Endothelial cell of umbilical vein (primary cell): ENCODE results near the gene LRRC61. TPM values are rescaled to one million over a fixed set of nuclear protein-coding genes. Genes with fewer than 3 reads are reported as not detected.

Source experiments
- BruUV-seq: library from RNA; stranded (reverse); fragments of 400-500 nt; replicated peaks from 2 replicates; lab custom pipeline; 2021; lab: Mats Ljungman, UMichigan
- CTCF ChIA-PET: fragments of 300-600, 350-600 bp; sonication (Branson Sonifier 250); formaldehyde crosslinking; loops from one replicate; lab custom pipeline; 2021; ENCODE audit warnings: antibody characterized with exemption, inconsistent platforms; lab: Charles Lee
- POLR2A ChIA-PET: fragments of 300-600, 350-600 bp; sonication (Branson Sonifier 250); formaldehyde crosslinking; loops from one replicate; lab custom pipeline; 2021; ENCODE audit warnings: antibody characterized with exemption, inconsistent platforms; lab: Charles Lee
- DNase-seq: peaks from one replicate; pipeline ENCODE4 v3.0.0-alpha.2; 2011; ENCODE audit warnings: low read depth, low spot score
- FAIRE-seq: peaks from 2 replicates; lab custom pipeline; 2011; peaks lifted over from hg19 to GRCh38; lab: Jason Lieb, UNC
- H2AFZ ChIP-seq: 2 replicates; pipeline ENCODE4 v1.6.0; 2012; ENCODE audit warnings: low read depth, low read length, control low read depth, inconsistent platforms
- H3K27ac ChIP-seq: 2 replicates; pipeline ENCODE4 v1.5.1; 2011; ENCODE audit warnings: low read depth, mild to moderate bottlenecking, control low read depth, low read length, moderate library complexity; ENCODE audit not compliant: insufficient read depth
- H3K27me3 ChIP-seq, 2 experiments: 2 replicates each; pipeline versions ENCODE4 v1.6.0 to v1.6.1; 2011; ENCODE audit warnings: low read length in 2 of 2, mixed read lengths in 1 of 2; ENCODE audit not compliant: control insufficient read depth in 2 of 2, insufficient read depth in 2 of 2
- H3K36me3 ChIP-seq, 2 experiments: 2 replicates in 1 of 2; 3 replicates in 1 of 2; pipeline ENCODE4 v1.5.1; 2011; ENCODE audit warnings: low read length in 2 of 2, mild to moderate bottlenecking in 1 of 2, moderate library complexity in 1 of 2; ENCODE audit not compliant: control insufficient read depth in 2 of 2, insufficient read depth in 2 of 2; ENCODE audit errors: extremely low read depth in 1 of 2
- H3K4me1 ChIP-seq: 3 replicates; pipeline ENCODE4 v1.5.1; 2011; ENCODE audit warnings: mild to moderate bottlenecking, low read length; ENCODE audit not compliant: control insufficient read depth, insufficient read depth; ENCODE audit errors: extremely low read depth
- H3K4me2 ChIP-seq: 2 replicates; pipeline ENCODE4 v1.6.1; 2011; ENCODE audit warnings: low read length, control low read depth, mixed read lengths; ENCODE audit not compliant: insufficient read depth
- H3K4me3 ChIP-seq, 3 experiments: fragments of 200-600 bp in 1 of 3; sonication (generic), shearing (Covaris generic) in 1 of 3; replicated peaks in 1 of 3; 2 replicates each; pipeline ENCODE4 v1.5.1; 2011 to 2016; ENCODE audit warnings: control low read depth in 3 of 3, low read length in 3 of 3, mild to moderate bottlenecking in 2 of 3, inconsistent platforms in 1 of 3, low read depth in 1 of 3, moderate library complexity in 1 of 3; ENCODE audit not compliant: insufficient read depth in 1 of 3
- H3K79me2 ChIP-seq: 2 replicates; pipeline ENCODE4 v1.6.0; 2012; ENCODE audit warnings: low read length, inconsistent platforms; ENCODE audit not compliant: control insufficient read depth, insufficient read depth
- H3K9ac ChIP-seq: replicated peaks from 2 replicates; pipeline ENCODE3; 2011; ENCODE audit warnings: low read length, control low read depth; ENCODE audit not compliant: insufficient read depth; ENCODE audit errors: extremely low read depth
- H3K9me1 ChIP-seq: replicated peaks from 3 replicates; pipeline ENCODE4 v1.6.0; 2011; ENCODE audit warnings: mild to moderate bottlenecking, low read length; ENCODE audit not compliant: control insufficient read depth, insufficient read depth; ENCODE audit errors: extremely low read depth
- H3K9me3 ChIP-seq: replicated peaks from 2 replicates; pipeline ENCODE4 v1.5.1; 2012; ENCODE audit warnings: low read length, inconsistent platforms; ENCODE audit not compliant: control insufficient read depth, insufficient read depth
- H4K20me1 ChIP-seq: replicated peaks from 2 replicates; pipeline ENCODE3; 2011; ENCODE audit warnings: mild to moderate bottlenecking, low read length; ENCODE audit not compliant: control insufficient read depth, insufficient read depth; ENCODE audit errors: extremely low read depth
- EZH2 ChIP-seq: IDR thresholded peaks from 2 replicates; pipeline ENCODE4 v1.6.1; 2012; ENCODE audit warnings: borderline replicate concordance, low read depth, mild to moderate bottlenecking, moderate library complexity, low read length, inconsistent platforms; ENCODE audit not compliant: severe bottlenecking
- GATA2 ChIP-seq: IDR thresholded peaks from 2 replicates; pipeline ENCODE4 v1.7.0; 2011; ENCODE audit warnings: low read depth, mild to moderate bottlenecking, moderate library complexity, mixed read lengths, low read length; ENCODE audit not compliant: insufficient read length, insufficient read depth
- MYC ChIP-seq: IDR thresholded peaks from one replicate; pipeline ENCODE4 v1.6.1; 2011; ENCODE audit warnings: mild to moderate bottlenecking, low read depth, low read length
- POLR2A ChIP-seq: IDR thresholded peaks from 2 replicates; pipeline ENCODE4 v1.6.1; 2012; ENCODE audit warnings: low read depth, mild to moderate bottlenecking, control low read depth, low read length
- POLR2AphosphoS5 ChIP-seq: IDR thresholded peaks from 2 replicates; pipeline ENCODE4 v1.6.1; 2012; ENCODE audit warnings: low read depth, mild to moderate bottlenecking, control low read depth, low read length, moderate library complexity; ENCODE audit not compliant: insufficient read depth
- dilution Hi-C: fragments of 300-500 bp; cut with MboI; formaldehyde crosslinking; loops from one replicate; pipeline ENCODE4 v1.15.0; 2019; ENCODE audit warnings: low sequenced_read_pairs; ENCODE audit not compliant: extremely low pct_ligation_motif_present
- intact Hi-C: fragments of 100-400 bp; cut with micrococcal nuclease; formaldehyde crosslinking; loops from one replicate; pipeline ENCODE4 v1.10.0; 2022
- polyA plus RNA-seq, 4 experiments: library from polyadenylated mRNA; depleted of rRNA in 3 of 4; stranded (reverse) in 3 of 4; unstranded in 1 of 4; fragments of >200 nt; gene quantifications; 2 replicates each; pipeline versions ENCODE4 v1.2.1 to v1.2.3, GENCODE V29; 2011 to 2012; ENCODE audit warnings: missing spikeins in 1 of 4
- total RNA-seq: library from RNA; stranded (reverse); gene quantifications from 2 replicates; pipeline ENCODE4 v1.2.3, GENCODE V29; 2021
- TF ChIP-seq, protein P1 (sequence below), 2 donors: IDR thresholded peaks; 1 replicate in 1 of 2; 2 replicates in 1 of 2; pipeline ENCODE4 v1.5.1; 2011; ENCODE audit warnings: low read length in 2 of 2, mild to moderate bottlenecking in 2 of 2, moderate library complexity in 2 of 2, control low read depth in 1 of 2, inconsistent platforms in 1 of 2, low read depth in 1 of 2; ENCODE audit not compliant: insufficient read depth in 1 of 2; ENCODE audit errors: extremely low read depth in 1 of 2

The LRRC61 gene
- total and polyA plus RNA-seq, 2 donors (not counting 3 experiments of a cell fraction or from before 2014, with no cell fraction given) = 0.72 TPM; not detected in 1

DNA sequence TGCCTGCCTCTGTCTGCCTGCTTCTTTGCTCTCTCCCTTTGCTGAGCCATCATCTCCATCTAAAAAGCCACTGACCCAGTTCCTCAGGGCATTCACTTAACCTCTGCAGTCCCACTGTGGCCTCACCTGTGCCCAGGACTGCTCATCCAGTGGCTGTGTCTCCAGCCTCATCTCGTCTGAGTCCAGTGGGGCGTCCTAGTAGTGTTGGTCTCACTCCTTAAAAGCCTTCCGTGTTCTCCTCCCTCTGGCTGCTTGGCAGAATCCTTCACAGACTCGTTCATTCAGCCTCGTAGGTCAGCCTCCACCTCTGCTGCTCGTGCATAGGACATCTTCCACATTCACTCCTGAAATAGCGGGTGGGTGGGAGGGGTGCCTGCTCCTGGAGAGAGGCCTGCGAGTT is 11.0 kb downstream of the LRRC61 start:
- H3K27ac ChIP-seq = no peak overlapping the region
- H3K9me1 ChIP-seq = no peaks in the 10 kb centered on the region
- no TSS peak for BruUV-seq
- no peak overlapping the region for H2AFZ ChIP-seq
- dilution Hi-C loops = no loop called here
- no peak overlapping the region for H3K4me2 ChIP-seq
- no peak overlapping the region for H3K4me3 ChIP-seq
- ChIA-PET POLR2A (no interaction called here), CTCF (no interaction called here)
- H3K79me2 ChIP-seq = no peaks in the 10 kb centered on the region
- DNase-seq (no peak), FAIRE-seq (no peak)
- TF ChIP-seq POLR2A = no peak
- TF ChIP-seq GATA2 = no peak
- H3K9ac ChIP-seq = no peak overlapping the region
- peaks cover 0 to 1% of the 10 kb centered on the region in 2 experiments for H3K27me3 ChIP-seq
- intact Hi-C loops = no loop called here
- H4K20me1 ChIP-seq = no peaks in the 10 kb centered on the region
- H3K9me3 ChIP-seq = no peaks in the 10 kb centered on the region
- no peaks in the 10 kb centered on the region for H3K4me1 ChIP-seq
- no peaks in the 10 kb centered on the region for H3K36me3 ChIP-seq

DNA sequence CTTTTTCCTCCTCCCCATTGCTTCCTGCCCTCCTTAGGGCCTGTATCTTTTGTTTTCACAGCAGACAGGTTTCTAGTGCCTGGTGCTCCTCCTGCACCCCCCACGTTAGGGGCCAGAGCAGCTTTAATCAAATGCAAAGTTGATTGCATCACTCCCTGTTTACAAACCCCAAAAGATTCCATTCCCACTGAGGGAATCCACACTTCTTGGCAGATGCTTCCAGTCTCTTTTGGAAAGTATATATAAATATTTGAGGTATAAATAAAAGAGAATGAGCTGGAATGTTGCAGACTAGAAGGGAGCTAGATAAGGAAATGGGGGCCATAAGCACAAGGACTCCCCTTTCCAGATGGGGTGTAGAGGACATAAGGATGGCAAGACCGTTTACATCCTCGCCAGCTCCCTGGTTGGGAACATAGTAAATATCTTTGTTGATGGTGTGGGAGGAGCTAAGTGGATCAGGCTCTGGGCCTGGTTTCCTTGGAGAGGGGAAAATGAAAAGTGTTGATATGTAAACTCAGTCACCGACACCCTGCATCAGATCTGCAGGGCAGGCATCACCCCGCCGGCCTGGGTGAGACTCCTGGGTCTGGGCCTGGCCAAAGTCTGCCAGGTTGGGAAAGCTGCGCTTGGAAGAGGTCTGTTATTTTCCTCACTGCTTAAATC is 12.1 kb downstream of the LRRC61 start:
- ChIA-PET POLR2A (no interaction called here), CTCF (no interaction called here)
- no peak for TF ChIP-seq POLR2AphosphoS5
- TF ChIP-seq MYC = no peak
- TF ChIP-seq, protein P1, sequence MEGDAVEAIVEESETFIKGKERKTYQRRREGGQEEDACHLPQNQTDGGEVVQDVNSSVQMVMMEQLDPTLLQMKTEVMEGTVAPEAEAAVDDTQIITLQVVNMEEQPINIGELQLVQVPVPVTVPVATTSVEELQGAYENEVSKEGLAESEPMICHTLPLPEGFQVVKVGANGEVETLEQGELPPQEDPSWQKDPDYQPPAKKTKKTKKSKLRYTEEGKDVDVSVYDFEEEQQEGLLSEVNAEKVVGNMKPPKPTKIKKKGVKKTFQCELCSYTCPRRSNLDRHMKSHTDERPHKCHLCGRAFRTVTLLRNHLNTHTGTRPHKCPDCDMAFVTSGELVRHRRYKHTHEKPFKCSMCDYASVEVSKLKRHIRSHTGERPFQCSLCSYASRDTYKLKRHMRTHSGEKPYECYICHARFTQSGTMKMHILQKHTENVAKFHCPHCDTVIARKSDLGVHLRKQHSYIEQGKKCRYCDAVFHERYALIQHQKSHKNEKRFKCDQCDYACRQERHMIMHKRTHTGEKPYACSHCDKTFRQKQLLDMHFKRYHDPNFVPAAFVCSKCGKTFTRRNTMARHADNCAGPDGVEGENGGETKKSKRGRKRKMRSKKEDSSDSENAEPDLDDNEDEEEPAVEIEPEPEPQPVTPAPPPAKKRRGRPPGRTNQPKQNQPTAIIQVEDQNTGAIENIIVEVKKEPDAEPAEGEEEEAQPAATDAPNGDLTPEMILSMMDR (IDR thresholded peaks at IDR 0.05; ENCODE audit: extremely low read depth in 1 of 2, insufficient read depth in 1 of 2, low read depth in 1 of 2, low read length in 2 of 2) = no peak
- TF ChIP-seq EZH2 = no peak
- no peak for TF ChIP-seq POLR2A
- Histone ChIP-seq H4K20me1 (no peaks in the 10 kb centered on the region), H3K36me3 (no peaks in the 10 kb centered on the region), H2AFZ (no peak overlapping the region), H3K79me2 (no peaks in the 10 kb centered on the region), H3K9me3 (no peaks in the 10 kb centered on the region), H3K9ac (no peak overlapping the region), H3K4me1 (no peaks in the 10 kb centered on the region), H3K9me1 (no peaks in the 10 kb centered on the region), H3K4me3 (no peak overlapping the region), H3K27ac (no peak overlapping the region), H3K27me3 (peaks cover 2 to 5% of the 10 kb centered on the region in 2 experiments), H3K4me2 (no peak overlapping the region)
- BruUV-seq = no TSS peak
- intact Hi-C loops = no loop called here
- FAIRE-seq = no peak
- dilution Hi-C loops = no loop called here
- no peak for DNase-seq
